ENCODE data around the gene CT45A8.
"Not testable (repeated sequence)": the region's sequence is repeated elsewhere in the genome, so short reads cannot be mapped to it uniquely, and the experiment has no call there.

Gene CT45A8, protein sequence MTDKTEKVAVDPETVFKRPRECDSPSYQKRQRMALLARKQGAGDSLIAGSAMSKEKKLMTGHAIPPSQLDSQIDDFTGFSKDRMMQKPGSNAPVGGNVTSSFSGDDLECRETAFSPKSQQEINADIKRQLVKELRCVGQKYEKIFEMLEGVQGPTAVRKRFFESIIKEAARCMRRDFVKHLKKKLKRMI

DNA sequence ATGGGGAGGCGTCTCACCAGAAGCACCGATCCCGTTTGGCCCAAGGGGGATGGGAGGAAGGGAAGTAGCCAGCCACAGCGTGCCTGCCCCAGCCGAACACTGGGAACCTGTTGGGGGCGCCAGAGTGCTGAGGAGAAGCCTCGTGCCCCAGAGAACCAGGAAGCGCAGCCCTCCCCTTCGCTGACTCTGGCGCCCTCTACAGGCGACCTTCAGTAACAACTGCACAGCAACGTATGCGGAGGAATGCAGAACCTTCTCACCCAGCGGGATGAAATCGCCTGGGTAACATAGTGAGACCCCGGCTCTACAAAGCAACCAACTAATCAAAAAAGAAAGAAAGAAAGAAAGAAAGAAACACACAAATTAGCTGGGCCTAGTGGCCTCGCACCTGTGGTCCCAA is at the start of gene CT45A8:
Gene CT45A8 (minus strand): TSS at position 101 of the 400 bp plus-strand sequence. CDS start 3,755 bp downstream, outside the sequence.
- not testable (repeated sequence) for DNase-seq

DNA sequence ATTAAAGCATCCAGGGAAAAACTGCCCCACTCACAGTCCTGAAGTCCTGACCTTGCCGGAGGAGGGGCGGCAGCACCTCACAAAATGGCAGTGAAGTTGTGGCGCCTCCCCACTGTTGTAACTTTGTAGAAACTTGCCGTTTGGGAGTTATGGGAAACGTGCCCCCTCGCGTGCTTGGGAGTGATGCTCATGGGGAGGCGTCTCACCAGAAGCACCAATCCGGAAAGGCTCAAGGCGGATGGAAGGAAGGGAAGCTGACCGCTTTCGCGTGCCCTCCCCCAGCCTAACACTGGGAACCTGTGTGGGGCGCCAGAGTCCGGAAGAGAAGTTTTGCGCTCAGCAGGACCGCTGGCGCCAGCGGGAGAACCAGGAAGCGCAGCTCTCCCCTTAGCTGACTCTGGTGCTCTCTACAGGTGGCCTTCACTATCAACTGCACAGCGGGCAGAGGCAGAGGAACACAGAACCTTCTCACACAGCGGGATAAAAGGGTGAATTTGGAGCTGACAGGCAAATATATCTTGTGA is 39.0 kb upstream of the CT45A8 start, which contains the start of the genes CT45A10 and SAGE1:
Gene CT45A10 (minus strand): TSS at position 151 of the 524 bp plus-strand sequence. CDS start 8,100 bp downstream, outside the sequence.
Gene SAGE1 (plus strand): TSS at position 423 of the 524 bp plus-strand sequence. CDS start 2,527 bp downstream, outside the sequence.
- DNase-seq: no peak

DNA sequence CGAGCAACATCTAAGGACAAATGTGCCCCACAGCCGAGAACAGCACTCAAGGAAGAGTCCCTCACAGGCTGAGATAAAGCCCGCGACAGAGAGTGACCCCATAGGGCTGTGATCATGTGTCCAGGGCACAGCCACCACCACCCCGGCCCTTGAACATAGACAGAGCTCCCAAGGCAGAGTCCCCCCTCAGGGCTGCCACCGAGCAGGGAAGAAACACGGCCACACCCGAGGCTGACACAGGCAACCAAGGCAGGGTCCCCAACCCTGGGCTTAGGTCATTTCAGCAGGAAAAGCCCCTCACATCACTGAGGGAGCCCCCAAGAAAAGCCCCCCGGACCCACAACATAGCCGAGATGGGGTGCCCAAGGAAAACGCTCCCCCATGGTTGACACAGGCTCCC is 38.4 kb upstream of the CT45A8 start:
- DNase-seq: no peak

DNA sequence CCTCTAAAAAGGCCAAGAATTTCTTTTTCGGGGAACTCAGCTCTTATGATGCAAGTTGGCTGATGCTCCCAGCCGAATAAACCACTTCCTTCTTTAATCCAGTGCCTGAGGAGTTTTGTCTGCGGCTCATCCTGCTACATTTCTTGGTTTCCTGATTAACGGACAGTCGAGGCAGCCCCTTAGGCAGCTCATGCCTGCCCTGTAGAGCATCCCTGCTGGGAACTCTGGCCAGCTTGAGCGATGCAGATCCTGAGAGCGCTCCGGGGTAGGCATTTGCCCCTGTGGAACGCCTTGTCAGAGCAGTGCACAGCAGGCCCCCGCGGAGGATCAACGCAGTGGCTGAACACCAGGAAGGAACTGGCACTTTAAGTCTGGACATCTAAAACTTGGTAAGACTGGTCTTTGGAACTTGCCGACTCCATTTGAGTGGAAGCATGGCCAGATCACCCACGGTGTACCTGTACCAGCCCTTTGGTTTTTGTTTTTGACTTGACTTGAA is 35.8 kb upstream of the CT45A8 start:
- no peak for DNase-seq

DNA sequence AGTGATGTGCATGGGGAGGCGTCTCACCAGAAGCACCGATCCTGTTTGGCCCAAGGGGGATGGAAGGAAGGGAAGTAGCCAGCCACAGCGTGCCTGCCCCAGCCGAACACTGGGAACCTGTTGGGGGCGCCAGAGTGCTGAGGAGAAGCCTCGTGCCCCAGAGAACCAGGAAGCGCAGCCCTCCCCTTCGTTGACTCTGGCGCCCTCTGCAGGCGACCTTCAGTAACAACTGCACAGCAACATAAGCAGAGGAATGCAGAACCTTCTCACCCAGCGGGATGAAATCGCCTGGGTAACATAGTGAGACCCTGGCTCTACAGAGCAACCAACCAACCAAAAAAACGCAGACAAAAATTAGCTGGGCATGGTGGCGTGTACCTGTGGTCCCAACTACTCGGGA is 34.6 kb upstream of the CT45A8 start:
- DNase-seq: peak; percentile 2

DNA sequence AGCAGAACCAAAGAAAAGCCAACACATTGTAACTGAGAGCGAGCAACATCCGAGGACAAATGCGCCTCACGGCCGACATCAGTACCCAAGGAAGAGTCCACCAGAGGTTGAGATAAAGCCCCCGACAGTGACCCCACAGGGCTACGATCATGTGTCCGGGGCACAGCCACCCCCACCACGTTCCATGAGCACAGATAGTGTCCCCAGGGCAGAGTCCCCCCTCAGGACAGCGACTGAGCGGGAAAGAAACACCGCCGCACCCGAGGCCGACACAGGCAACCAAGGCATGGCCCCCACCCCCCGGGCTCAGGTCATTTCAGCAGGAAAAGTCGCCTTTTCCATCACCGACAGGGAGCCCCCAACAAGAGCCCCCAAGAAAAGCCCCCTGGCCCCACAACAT is 33.9 kb upstream of the CT45A8 start:
- DNase-seq: not testable (repeated sequence)

DNA sequence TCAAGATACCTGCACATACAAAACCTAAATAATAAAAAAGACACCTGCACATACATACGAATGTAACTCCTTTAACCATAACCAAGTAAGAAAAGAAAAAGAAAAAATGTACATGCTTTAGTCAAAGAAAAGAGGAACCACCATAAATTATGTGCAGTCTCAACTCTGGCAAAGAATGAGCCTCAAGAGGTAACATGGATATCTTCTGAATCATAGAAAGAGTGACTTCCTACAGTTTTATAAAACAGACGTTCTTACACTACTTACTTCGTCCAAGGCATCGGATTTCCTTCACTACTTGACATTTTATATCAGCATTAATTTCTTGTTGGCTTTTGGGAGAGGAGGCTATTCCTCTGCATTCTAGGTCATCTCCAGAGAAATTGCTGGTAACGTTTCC is 28.4 kb upstream of the CT45A8 start:
- not testable (repeated sequence) for DNase-seq

DNA sequence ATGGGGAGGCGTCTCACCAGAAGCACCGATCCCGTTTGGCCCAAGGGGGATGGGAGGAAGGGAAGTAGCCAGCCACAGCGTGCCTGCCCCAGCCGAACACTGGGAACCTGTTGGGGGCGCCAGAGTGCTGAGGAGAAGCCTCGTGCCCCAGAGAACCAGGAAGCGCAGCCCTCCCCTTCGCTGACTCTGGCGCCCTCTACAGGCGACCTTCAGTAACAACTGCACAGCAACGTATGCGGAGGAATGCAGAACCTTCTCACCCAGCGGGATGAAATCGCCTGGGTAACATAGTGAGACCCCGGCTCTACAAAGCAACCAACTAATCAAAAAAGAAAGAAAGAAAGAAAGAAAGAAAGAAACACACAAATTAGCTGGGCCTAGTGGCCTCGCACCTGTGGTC is 17.4 kb upstream of the CT45A8 start, which contains the start of gene CT45A9:
Gene CT45A9 (minus strand): TSS at position 101 of the 400 bp plus-strand sequence. CDS start 3,751 bp downstream, outside the sequence.
- DNase-seq: not testable (repeated sequence)

DNA sequence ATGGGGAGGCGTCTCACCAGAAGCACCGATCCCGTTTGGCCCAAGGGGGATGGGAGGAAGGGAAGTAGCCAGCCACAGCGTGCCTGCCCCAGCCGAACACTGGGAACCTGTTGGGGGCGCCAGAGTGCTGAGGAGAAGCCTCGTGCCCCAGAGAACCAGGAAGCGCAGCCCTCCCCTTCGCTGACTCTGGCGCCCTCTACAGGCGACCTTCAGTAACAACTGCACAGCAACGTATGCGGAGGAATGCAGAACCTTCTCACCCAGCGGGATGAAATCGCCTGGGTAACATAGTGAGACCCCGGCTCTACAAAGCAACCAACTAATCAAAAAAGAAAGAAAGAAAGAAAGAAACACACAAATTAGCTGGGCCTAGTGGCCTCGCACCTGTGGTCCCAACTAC is 17.2 kb downstream of the CT45A8 start, which contains the start of gene CT45A7:
Gene CT45A7 (minus strand): TSS at position 101 of the 400 bp plus-strand sequence. CDS start 3,747 bp downstream, outside the sequence.
- DNase-seq: not testable (repeated sequence)

DNA sequence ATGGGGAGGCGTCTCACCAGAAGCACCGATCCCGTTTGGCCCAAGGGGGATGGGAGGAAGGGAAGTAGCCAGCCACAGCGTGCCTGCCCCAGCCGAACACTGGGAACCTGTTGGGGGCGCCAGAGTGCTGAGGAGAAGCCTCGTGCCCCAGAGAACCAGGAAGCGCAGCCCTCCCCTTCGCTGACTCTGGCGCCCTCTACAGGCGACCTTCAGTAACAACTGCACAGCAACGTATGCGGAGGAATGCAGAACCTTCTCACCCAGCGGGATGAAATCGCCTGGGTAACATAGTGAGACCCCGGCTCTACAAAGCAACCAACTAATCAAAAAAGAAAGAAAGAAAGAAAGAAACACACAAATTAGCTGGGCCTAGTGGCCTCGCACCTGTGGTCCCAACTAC is 34.4 kb downstream of the CT45A8 start, which contains the start of gene CT45A2:
Gene CT45A2 (minus strand): TSS at position 101 of the 400 bp plus-strand sequence. CDS start 3,747 bp downstream, outside the sequence.
- not testable (repeated sequence) for DNase-seq

DNA sequence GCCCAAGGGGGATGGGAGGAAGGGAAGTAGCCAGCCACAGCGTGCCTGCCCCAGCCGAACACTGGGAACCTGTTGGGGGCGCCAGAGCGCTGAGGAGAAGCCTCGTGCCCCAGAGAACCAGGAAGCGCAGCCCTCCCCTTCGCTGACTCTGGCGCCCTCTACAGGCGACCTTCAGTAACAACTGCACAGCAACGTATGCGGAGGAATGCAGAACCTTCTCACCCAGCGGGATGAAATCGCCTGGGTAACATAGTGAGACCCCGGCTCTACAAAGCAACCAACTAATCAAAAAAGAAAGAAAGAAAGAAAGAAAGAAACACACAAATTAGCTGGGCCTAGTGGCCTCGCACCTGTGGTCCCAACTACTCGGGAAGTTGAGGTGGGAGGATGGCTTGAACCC is 51.7 kb downstream of the CT45A8 start, which contains the start of gene CT45A6:
Gene CT45A6 (minus strand): TSS at position 101 of the 400 bp plus-strand sequence. CDS start 3,794 bp downstream, outside the sequence.
- DNase-seq: not testable (repeated sequence)
